Neuronal stem cell (in vitro differentiated cells): ENCODE measurements around the gene PTX4.
A peak's percentile ranks its signal among the peaks of the same experiment; 100 is the strongest.

Source experiments
- DNase-seq: peaks from one replicate; pipeline ENCODE4 v3.0.0-alpha.2; 2013; ENCODE audit warnings: low spot score
- H2AFZ ChIP-seq: one replicate; pipeline ENCODE4 v1.6.1; 2013; ENCODE audit warnings: mild to moderate bottlenecking, low read length, inconsistent platforms
- H2AK5ac ChIP-seq: 2 replicates; pipeline ENCODE4 v1.6.1; 2013; ENCODE audit warnings: low read depth, mild to moderate bottlenecking, inconsistent platforms, low read length, moderate library complexity, mixed read lengths
- H2BK120ac ChIP-seq: 2 replicates; pipeline ENCODE4 v1.6.1; 2013; ENCODE audit warnings: low read depth, mild to moderate bottlenecking, inconsistent platforms, low read length, moderate library complexity, mixed read lengths
- H2BK12ac ChIP-seq: one replicate; pipeline ENCODE4 v1.6.1; 2013; ENCODE audit warnings: low read length, inconsistent platforms
- H2BK15ac ChIP-seq: 2 replicates; pipeline ENCODE4 v1.6.1; 2013; ENCODE audit warnings: mild to moderate bottlenecking, low read length, inconsistent platforms, mixed read lengths
- H2BK5ac ChIP-seq: one replicate; pipeline ENCODE4 v1.6.1; 2013; ENCODE audit warnings: inconsistent platforms, mild to moderate bottlenecking, low read length, moderate library complexity
- H3K14ac ChIP-seq: one replicate; pipeline ENCODE4 v1.6.1; 2013; ENCODE audit warnings: low read length, inconsistent platforms
- H3K18ac ChIP-seq: 2 replicates; pipeline ENCODE4 v1.6.1; 2013; ENCODE audit warnings: low read length, inconsistent platforms
- H3K23ac ChIP-seq: 2 replicates; pipeline ENCODE4 v1.6.1; 2013; ENCODE audit warnings: low read depth, mild to moderate bottlenecking, mixed read lengths, low read length, inconsistent platforms; ENCODE audit not compliant: poor library complexity
- H3K27ac ChIP-seq: replicated peaks from 3 replicates; pipeline ENCODE4 v1.5.1; 2013; ENCODE audit warnings: low read length, inconsistent platforms
- H3K27me3 ChIP-seq, 3 experiments: 2 replicates each; pipeline ENCODE4 v1.6.1; 2013; ENCODE audit warnings: low read length in 3 of 3, mild to moderate bottlenecking in 2 of 3, inconsistent platforms in 1 of 3, low read depth in 1 of 3, mixed read lengths in 1 of 3, moderate library complexity in 1 of 3; ENCODE audit not compliant: control insufficient read depth in 3 of 3, insufficient read depth in 3 of 3
- H3K36me3 ChIP-seq, 2 donors: replicated peaks in 1 of 2; 2 replicates each; pipeline ENCODE4 v1.6.1; 2013; ENCODE audit warnings: low read length in 2 of 2; ENCODE audit not compliant: control insufficient read depth in 2 of 2, insufficient read depth in 2 of 2
- H3K4ac ChIP-seq: 2 replicates; pipeline ENCODE4 v1.6.1; 2013; ENCODE audit warnings: inconsistent platforms, mild to moderate bottlenecking, low read length, moderate library complexity
- H3K4me1 ChIP-seq, 2 donors: 1 replicate in 1 of 2; 2 replicates in 1 of 2; pipeline ENCODE4 v1.6.1; 2013; ENCODE audit warnings: low read length in 2 of 2, low read depth in 1 of 2; ENCODE audit not compliant: control insufficient read depth in 2 of 2, insufficient read depth in 1 of 2
- H3K4me2 ChIP-seq: one replicate; pipeline ENCODE4 v1.6.1; 2013; ENCODE audit warnings: mild to moderate bottlenecking, low read length, inconsistent platforms; ENCODE audit not compliant: insufficient read depth, poor library complexity, severe bottlenecking
- H3K4me3 ChIP-seq, 2 donors: 2 replicates each; pipeline ENCODE4 v1.5.1; 2013; ENCODE audit warnings: low read length in 2 of 2, mild to moderate bottlenecking in 2 of 2, inconsistent platforms in 1 of 2, moderate library complexity in 1 of 2
- H3K79me1 ChIP-seq: one replicate; pipeline ENCODE4 v1.6.1; 2013; ENCODE audit warnings: low read depth, mild to moderate bottlenecking, inconsistent platforms, low read length, moderate library complexity
- H3K9ac ChIP-seq: one replicate; pipeline ENCODE4 v1.6.1; 2013; ENCODE audit warnings: mild to moderate bottlenecking, low read depth, low read length, inconsistent platforms; ENCODE audit not compliant: poor library complexity
- H3K9me3 ChIP-seq, 2 donors: replicated peaks in 1 of 2; 2 replicates each; pipeline versions ENCODE3 to v1.6.1; 2013; ENCODE audit warnings: low read length in 2 of 2, mild to moderate bottlenecking in 2 of 2, inconsistent platforms in 1 of 2, low read depth in 1 of 2, mixed read lengths in 1 of 2, moderate library complexity in 1 of 2; ENCODE audit not compliant: control insufficient read depth in 2 of 2, insufficient read depth in 1 of 2
- H4K8ac ChIP-seq: one replicate; pipeline ENCODE4 v1.6.1; 2013; ENCODE audit warnings: low read depth, mild to moderate bottlenecking, inconsistent platforms, low read length, moderate library complexity
- H4K91ac ChIP-seq: one replicate; pipeline ENCODE4 v1.6.1; 2013; ENCODE audit warnings: low read length, low read depth, mild to moderate bottlenecking, inconsistent platforms; ENCODE audit not compliant: poor library complexity
- WGBS, 2 donors: extraction: QIAGEN DNeasy Blood & Tissue Kit; methylation state at CpG; one replicate each; pipeline ENCODE4 v1.1.7; 2013; ENCODE audit warnings: missing lambda C conversion rate in 2 of 2, mixed read lengths in 1 of 2; ENCODE audit not compliant: insufficient read length in 2 of 2, insufficient replicate concordance in 1 of 2; ENCODE audit errors: extremely low coverage in 2 of 2; 5-methylcytosine and 5-hydroxymethylcytosine counted together

PTX4 gene

DNA sequence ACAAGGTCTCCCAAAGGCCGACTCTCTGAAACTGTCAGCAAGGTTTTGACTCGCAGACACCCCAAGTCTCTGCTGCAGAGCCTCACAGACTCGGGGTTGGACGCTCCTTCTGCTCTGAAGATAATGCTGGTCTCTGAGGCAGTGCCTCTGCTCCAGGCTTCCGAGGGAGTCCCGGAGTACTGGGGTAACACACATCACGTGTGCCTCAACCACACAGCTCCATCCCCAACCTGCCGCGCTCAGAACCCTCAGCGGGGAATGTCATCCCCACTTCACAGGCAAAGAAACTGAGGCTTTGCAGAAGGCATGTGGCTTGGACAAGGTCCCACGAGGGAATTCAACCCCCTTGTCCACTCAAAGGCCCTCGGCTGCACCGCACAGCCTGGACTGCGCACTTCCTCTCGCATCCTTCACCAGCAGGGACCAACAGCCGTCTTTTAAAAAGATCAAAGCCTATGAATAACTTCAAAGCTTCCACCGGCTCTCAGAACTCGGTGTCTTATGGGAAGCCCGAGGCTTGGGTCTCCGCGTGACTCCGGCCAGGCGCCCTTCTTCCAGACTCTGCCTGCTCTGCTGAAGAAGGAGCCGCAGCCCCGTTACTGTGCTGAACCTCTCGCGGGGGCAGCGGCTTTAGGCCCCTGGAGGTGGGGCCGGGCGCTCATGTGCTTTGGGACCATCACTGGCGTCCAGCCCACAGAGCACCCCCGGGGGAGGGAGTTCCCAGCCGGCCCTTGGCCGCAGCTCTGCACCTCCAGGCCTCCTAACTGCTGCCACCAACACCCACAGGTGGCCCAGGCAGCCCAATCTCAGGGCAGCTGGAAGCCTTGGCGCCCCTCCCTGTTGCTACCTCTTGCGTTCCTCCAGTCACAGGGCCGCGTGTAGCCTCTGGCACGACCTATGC, 46.9 kb upstream of the PTX4 start:
- peak overlapping the region; percentile 43 for H3K23ac ChIP-seq
- H2BK12ac ChIP-seq, result no peak overlapping the region
- H3K9ac ChIP-seq, result no peak overlapping the region
- H3K18ac ChIP-seq, result no peak overlapping the region
- no peak overlapping the region for H3K14ac ChIP-seq
- H2BK5ac ChIP-seq, result peak overlapping the region; percentile 44
- no peak for DNase-seq
- no peak overlapping the region for H3K4me3 ChIP-seq
- H4K91ac ChIP-seq, result no peak overlapping the region
- no peaks in the 10 kb centered on the region for H3K27me3 ChIP-seq
- peaks cover 8% of the 10 kb centered on the region for H3K79me1 ChIP-seq
- no peaks in the 10 kb centered on the region for H3K4me1 ChIP-seq
- H4K8ac ChIP-seq, result no peak overlapping the region
- no peak overlapping the region for H3K4ac ChIP-seq
- H2AK5ac ChIP-seq, result no peak overlapping the region
- H2BK15ac ChIP-seq, result no peak overlapping the region
- H2BK120ac ChIP-seq, result no peak overlapping the region
- WGBS, 2 donors, result no CpG with 5 or more reads among the region's 39 CpGs
- H3K4me2 ChIP-seq, result no peak overlapping the region
- H2AFZ ChIP-seq, result no peak overlapping the region
- peaks cover 2 to 6% of the 10 kb centered on the region in 2 donors for H3K36me3 ChIP-seq
- no peaks in the 10 kb centered on the region for H3K9me3 ChIP-seq
- no peak overlapping the region for H3K27ac ChIP-seq

DNA sequence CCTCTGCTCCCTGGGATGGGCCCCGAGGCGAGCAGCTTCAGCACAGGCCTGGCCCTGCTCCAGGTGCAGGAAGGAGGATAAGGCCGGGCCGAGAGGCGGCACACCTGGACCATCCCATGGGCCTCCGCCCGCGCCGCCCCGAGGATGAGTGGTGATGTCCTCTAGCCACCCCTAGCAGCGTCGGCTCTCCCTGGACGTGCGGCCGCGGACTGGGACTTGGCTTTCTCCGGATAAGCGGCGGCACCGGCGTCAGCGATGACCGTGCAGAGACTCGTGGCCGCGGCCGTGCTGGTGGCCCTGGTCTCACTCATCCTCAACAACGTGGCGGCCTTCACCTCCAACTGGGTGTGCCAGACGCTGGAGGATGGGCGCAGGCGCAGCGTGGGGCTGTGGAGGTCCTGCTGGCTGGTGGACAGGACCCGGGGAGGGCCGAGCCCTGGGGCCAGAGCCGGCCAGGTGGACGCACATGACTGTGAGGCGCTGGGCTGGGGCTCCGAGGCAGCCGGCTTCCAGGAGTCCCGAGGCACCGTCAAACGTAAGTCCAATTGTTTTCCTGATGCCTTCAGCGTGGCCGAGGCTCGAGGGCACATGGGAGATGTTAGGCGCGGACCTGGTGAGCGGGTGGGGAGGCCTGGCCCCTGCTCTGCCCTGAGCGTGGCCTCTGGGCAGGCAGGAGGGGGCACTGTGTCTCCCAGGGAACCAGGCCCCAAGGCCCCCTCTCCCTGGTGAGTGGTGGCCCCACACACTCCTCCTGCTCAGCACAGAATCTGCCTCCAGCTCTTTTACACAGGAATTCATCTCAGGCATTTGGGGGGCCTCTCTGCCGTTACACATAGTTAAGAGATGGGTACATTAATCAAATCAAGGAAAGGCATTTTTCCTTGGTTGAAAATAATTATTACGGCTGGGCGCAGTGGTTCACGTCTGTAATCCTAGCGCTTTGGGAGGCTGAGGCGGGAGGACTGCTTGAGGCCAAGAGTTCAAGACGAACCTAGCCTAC, 45.6 kb upstream of the PTX4 start:
- no peak overlapping the region for H4K8ac ChIP-seq
- H3K14ac ChIP-seq, result peak overlapping the region; percentile 71
- H3K4me1 ChIP-seq, result no peaks in the 10 kb centered on the region
- H3K27me3 ChIP-seq, result no peaks in the 10 kb centered on the region
- peak overlapping the region; percentile 44 for H2BK5ac ChIP-seq
- no peak overlapping the region for H2AK5ac ChIP-seq
- H3K23ac ChIP-seq, result no peak overlapping the region
- no peak overlapping the region for H3K4me3 ChIP-seq
- WGBS, 2 donors, result no CpG with 5 or more reads among the region's 57 CpGs
- peak overlapping the region; percentile 53 for H3K4ac ChIP-seq
- H3K9me3 ChIP-seq, result no peaks in the 10 kb centered on the region
- H2BK12ac ChIP-seq, result no peak overlapping the region
- H2BK120ac ChIP-seq, result no peak overlapping the region
- H3K4me2 ChIP-seq, result no peak overlapping the region
- no peak for DNase-seq
- peak overlapping the region; percentile 85 for H4K91ac ChIP-seq
- H3K36me3 ChIP-seq, result peaks cover 2 to 4% of the 10 kb centered on the region in 2 donors
- H3K27ac ChIP-seq, result no peak overlapping the region
- peaks cover 9% of the 10 kb centered on the region for H3K79me1 ChIP-seq
- no peak overlapping the region for H2AFZ ChIP-seq
- H3K9ac ChIP-seq, result no peak overlapping the region
- no peak overlapping the region for H2BK15ac ChIP-seq
- H3K18ac ChIP-seq, result no peak overlapping the region

GRCh38 chr16:1533443-1533951, 44.8 kb upstream of the PTX4 start, which contains the start of gene TMEM204:
Gene TMEM204, plus strand, starts transcription at chr16:1533666. Its CDS starts 610 bp downstream, at chr16:1534276.
- Histone ChIP-seq H3K4ac (peak within 1 kb of the TSS; percentile 53), H2BK12ac (no peak within 1 kb of the TSS), H2AK5ac (no peak within 1 kb of the TSS), H3K23ac (peak within 1 kb of the TSS; percentile 20), H2BK120ac (no peak within 1 kb of the TSS), H2BK15ac (no peak within 1 kb of the TSS), H4K91ac (peak within 1 kb of the TSS; percentile 85), H3K9ac (peak within 1 kb of the TSS; percentile 44), H3K36me3 (peaks cover 3 to 4% of the 10 kb centered on the region in 2 donors), H2BK5ac (no peak within 1 kb of the TSS), H3K4me1 (peaks cover 0 to under 1% of the 10 kb centered on the region in 2 donors), H3K4me3 (peak within 1 kb of the TSS in 1 of 2 donors; percentile 11), H3K14ac (peak within 1 kb of the TSS; percentile 71), H3K27ac (no peak within 1 kb of the TSS), H3K4me2 (no peak within 1 kb of the TSS), H3K79me1 (peaks cover 9% of the 10 kb centered on the region), H3K18ac (peak within 1 kb of the TSS; percentile 48), H2AFZ (no peak within 1 kb of the TSS), H4K8ac (no peak within 1 kb of the TSS), H3K27me3 (no peaks in the 10 kb centered on the region), H3K9me3 (no peaks in the 10 kb centered on the region)
- no peak for DNase-seq
- no CpG with 5 or more reads among the region's 27 CpGs for WGBS, 2 donors
